Stimulated activated memory B cell treated with anti-CD40 and anti-IgM and Interleukin-4, amounts not matched to agents 10 μg/mL and 1 μg/mL and 100 μg/mL, for 72 hours (primary cell): ENCODE results near the gene SPATA13.
A peak's percentile ranks its signal among the peaks of the same experiment; 100 is the strongest.
"Not testable (repeated sequence)": the region's sequence is repeated elsewhere in the genome, so short reads cannot be mapped to it uniquely, and the experiment has no call there.

Experiments
- ATAC-seq: fragments of 150-1000 bp; cut with Tn5 transposase; 2 replicates; pipeline ENCODE4 v1.10.0; 2021
- H3K27ac Mint-ChIP-seq: one replicate; pipeline ENCODE4 v1.8.0; 2022; ENCODE audit warnings: mild to moderate bottlenecking, mixed read lengths
- H3K27me3 Mint-ChIP-seq: one replicate; pipeline ENCODE4 v1.8.0; 2022; ENCODE audit warnings: mixed read lengths
- H3K36me3 Mint-ChIP-seq: one replicate; pipeline ENCODE4 v1.8.0; 2022; ENCODE audit warnings: mixed read lengths
- H3K4me1 Mint-ChIP-seq: one replicate; pipeline ENCODE4 v1.8.0; 2022; ENCODE audit warnings: mixed read lengths
- H3K4me3 Mint-ChIP-seq: one replicate; pipeline ENCODE4 v1.8.0; 2022; ENCODE audit warnings: mild to moderate bottlenecking, moderate library complexity, mixed read lengths
- H3K9me3 Mint-ChIP-seq: one replicate; pipeline ENCODE4 v1.8.0; 2022; ENCODE audit warnings: mixed read lengths

SPATA13 gene

GRCh38 chr13:24322470-24322869, 161.9 kb downstream of the SPATA13 start:
- not testable (repeated sequence) for H3K4me1 Mint-ChIP-seq, H3K4me3 Mint-ChIP-seq, H3K36me3 Mint-ChIP-seq

DNA sequence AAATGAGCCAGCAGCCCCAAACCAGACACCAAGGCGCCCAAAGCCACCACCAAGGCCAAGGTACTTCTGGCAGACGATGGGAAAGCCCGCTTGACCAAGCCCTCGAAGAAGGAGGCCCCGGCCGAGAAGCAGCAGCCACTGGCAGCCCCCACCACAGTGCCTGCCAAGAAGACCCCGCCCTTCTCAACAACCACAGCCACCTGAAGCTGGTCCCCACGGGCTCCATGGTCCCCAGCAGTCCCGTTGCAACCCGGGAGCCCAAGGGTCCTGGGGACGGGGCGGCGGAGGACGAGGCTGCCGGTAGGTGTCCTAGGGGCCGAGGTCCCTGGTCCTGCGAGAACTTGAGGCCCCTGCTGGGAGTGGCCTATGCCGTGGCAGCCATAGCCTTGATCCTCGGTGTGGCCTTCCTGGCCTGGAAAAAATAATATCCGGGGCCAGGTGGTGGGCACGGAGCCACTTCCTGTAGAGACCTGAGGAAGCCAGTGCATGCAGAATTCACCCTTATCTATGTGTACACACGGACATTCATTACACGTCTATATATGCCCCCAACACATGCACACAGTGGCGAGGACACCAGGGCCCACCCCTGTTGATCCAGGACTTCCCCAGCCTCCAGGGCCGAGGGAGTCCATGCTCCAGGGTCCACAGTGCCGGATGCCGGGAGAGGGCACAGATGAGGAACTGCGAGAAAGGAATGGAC, 162.7 kb downstream of the SPATA13 start:
- ATAC-seq = no peak

More at GRCh38 chr13:24322470-24322869, 161.9 kb downstream of the SPATA13 start:
- not testable (repeated sequence) for H3K9me3 Mint-ChIP-seq, H3K27ac Mint-ChIP-seq
- peaks cover 42% of the 10 kb centered on the region for H3K27me3 Mint-ChIP-seq
- peak; percentile 49 for ATAC-seq

DNA sequence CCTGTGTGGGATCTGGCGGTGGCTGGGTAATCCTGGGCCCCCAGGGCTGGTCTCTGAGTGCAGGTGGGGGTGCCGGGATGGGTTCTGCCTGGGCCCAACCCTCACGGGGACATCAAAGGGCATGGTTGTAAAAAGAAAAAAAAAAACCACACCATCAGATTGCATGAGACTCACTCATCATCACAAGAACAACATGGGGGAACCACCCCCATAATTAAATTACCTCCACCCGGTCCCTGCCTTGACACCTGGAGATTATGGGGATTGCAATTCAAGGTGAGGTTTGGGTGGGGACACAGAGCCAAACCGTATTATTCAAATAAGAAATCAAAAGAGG, 163.2 kb downstream of the SPATA13 start:
- ATAC-seq = no peak
- H3K36me3 Mint-ChIP-seq = no peaks in the 10 kb centered on the region
- H3K4me1 Mint-ChIP-seq = peaks cover 10% of the 10 kb centered on the region
- no peak overlapping the region for H3K4me3 Mint-ChIP-seq
- H3K27me3 Mint-ChIP-seq = peaks cover 46% of the 10 kb centered on the region
- no peak overlapping the region for H3K27ac Mint-ChIP-seq
- no peaks in the 10 kb centered on the region for H3K9me3 Mint-ChIP-seq

More for the DNA sequence above, 162.7 kb downstream of the SPATA13 start:
- H3K27me3 Mint-ChIP-seq = peaks cover 42% of the 10 kb centered on the region
- H3K4me1 Mint-ChIP-seq = peaks cover 10% of the 10 kb centered on the region
- H3K27ac Mint-ChIP-seq = no peak overlapping the region
- no peaks in the 10 kb centered on the region for H3K9me3 Mint-ChIP-seq
- no peak overlapping the region for H3K4me3 Mint-ChIP-seq
- no peaks in the 10 kb centered on the region for H3K36me3 Mint-ChIP-seq

GRCh38 chr13:24327598-24327997, 167.1 kb downstream of the SPATA13 start:
- H3K9me3 Mint-ChIP-seq, H3K4me1 Mint-ChIP-seq, H3K4me3 Mint-ChIP-seq, H3K27ac Mint-ChIP-seq, ATAC-seq, H3K36me3 Mint-ChIP-seq: not testable (repeated sequence)
- peaks cover 38% of the 10 kb centered on the region for H3K27me3 Mint-ChIP-seq

- Mint-ChIP-seq H3K4me1 (peaks cover 10% of the 10 kb centered on the region), H3K36me3 (no peaks in the 10 kb centered on the region), H3K27me3 (peaks cover 38% of the 10 kb centered on the region), H3K4me3 (no peak overlapping the region), H3K9me3 (no peaks in the 10 kb centered on the region), H3K27ac (no peak overlapping the region)
- no peak for ATAC-seq
Measured at GRCh38 chr13:24328145-24328544, 167.6 kb downstream of the SPATA13 start.

- ATAC-seq = peak; percentile 39
- Mint-ChIP-seq H3K4me3 (no peak overlapping the region), H3K4me1 (no peaks in the 10 kb centered on the region), H3K36me3 (no peaks in the 10 kb centered on the region), H3K9me3 (no peaks in the 10 kb centered on the region), H3K27me3 (peaks cover 22% of the 10 kb centered on the region), H3K27ac (no peak overlapping the region)
Measured at GRCh38 chr13:24338721-24339120, 178.2 kb downstream of the SPATA13 start.

DNA sequence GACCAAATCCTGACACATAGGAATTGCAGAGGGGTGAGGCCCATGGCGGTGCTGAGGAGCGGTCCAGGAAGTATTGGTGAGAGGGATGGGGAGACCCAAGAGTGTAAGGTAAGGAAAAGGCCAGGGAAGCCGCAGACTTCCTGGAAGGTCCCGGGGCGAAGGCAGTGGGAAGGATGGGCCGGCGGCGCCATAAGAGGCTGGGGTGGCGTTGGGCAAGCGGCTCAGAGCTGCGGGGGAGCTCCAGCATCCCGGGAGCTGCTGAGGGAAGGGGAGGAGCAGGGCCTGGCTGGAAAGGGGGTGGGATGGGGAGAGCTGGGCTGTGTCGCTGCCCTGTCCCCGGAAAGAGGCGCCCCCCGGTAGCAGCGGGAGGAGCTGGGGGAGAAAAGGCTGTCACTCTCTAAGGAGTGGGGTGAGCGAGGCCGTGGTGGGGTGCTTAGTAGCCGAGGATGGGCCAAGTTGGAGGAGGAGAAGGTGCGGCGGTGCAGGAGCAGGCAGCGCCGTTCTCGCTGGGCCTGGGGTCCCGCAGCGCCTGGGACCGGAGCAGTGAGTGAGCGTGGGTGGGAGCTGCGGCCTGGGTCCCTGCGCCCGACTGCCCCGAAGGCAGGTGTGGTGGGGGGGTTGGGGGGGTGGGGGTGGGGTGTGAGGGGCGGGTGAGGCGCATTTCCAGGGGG, 179.6 kb downstream of the SPATA13 start:
- Mint-ChIP-seq H3K9me3 (no peaks in the 10 kb centered on the region), H3K36me3 (no peaks in the 10 kb centered on the region), H3K4me3 (no peak overlapping the region), H3K27me3 (peaks cover 12% of the 10 kb centered on the region), H3K4me1 (no peaks in the 10 kb centered on the region), H3K27ac (no peak overlapping the region)
- ATAC-seq = no peak

DNA sequence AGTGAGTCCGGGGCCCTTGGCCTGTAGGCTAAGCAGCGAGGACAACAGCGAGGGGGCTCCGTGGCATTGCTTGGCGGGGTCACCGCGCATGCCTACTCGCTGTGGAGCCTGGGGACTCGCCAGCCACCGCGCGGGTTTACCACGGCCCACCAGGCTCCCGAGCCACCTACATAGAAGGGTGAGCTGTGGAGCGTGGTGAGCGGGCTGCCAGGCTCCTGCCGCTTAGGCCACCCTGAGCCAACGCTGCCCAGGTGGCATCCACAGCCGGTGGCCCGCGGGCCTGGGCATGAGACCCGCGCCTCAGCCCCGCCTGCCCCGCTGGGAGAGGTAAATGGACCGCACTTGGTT, 180.1 kb downstream of the SPATA13 start:
- H3K36me3 Mint-ChIP-seq = no peaks in the 10 kb centered on the region

GRCh38 chr13:24341439-24341838, 180.9 kb downstream of the SPATA13 start:
- Mint-ChIP-seq H3K4me3 (no peak overlapping the region), H3K36me3 (no peaks in the 10 kb centered on the region), H3K4me1 (no peaks in the 10 kb centered on the region), H3K27ac (no peak overlapping the region), H3K9me3 (no peaks in the 10 kb centered on the region), H3K27me3 (peaks cover 12% of the 10 kb centered on the region)
- no peak for ATAC-seq

More for the DNA sequence above, 180.1 kb downstream of the SPATA13 start:
- Mint-ChIP-seq H3K27ac (no peak overlapping the region), H3K4me1 (no peaks in the 10 kb centered on the region), H3K27me3 (peaks cover 12% of the 10 kb centered on the region), H3K9me3 (no peaks in the 10 kb centered on the region), H3K4me3 (no peak overlapping the region)
- ATAC-seq = no peak

GRCh38 chr13:24348385-24348784, 187.9 kb downstream of the SPATA13 start:
- no peaks in the 10 kb centered on the region for H3K4me1 Mint-ChIP-seq
- no peak for ATAC-seq
- no peaks in the 10 kb centered on the region for H3K27me3 Mint-ChIP-seq
- H3K9me3 Mint-ChIP-seq = no peaks in the 10 kb centered on the region
- H3K27ac Mint-ChIP-seq = no peak overlapping the region
- no peak overlapping the region for H3K4me3 Mint-ChIP-seq
- H3K36me3 Mint-ChIP-seq = no peaks in the 10 kb centered on the region

GRCh38 chr13:24348797-24349515, 188.4 kb downstream of the SPATA13 start:
- ATAC-seq = peak; percentile 24

GRCh38 chr13:24349778-24350664, 189.5 kb downstream of the SPATA13 start:
- not testable (repeated sequence) for H3K4me3 Mint-ChIP-seq, H3K36me3 Mint-ChIP-seq, H3K4me1 Mint-ChIP-seq, H3K27me3 Mint-ChIP-seq, H3K9me3 Mint-ChIP-seq, H3K27ac Mint-ChIP-seq
- ATAC-seq = peak; percentile 27

More at GRCh38 chr13:24348797-24349515, 188.4 kb downstream of the SPATA13 start:
- Mint-ChIP-seq H3K4me3 (no peak overlapping the region), H3K27ac (no peak overlapping the region), H3K27me3 (no peaks in the 10 kb centered on the region), H3K9me3 (no peaks in the 10 kb centered on the region), H3K36me3 (no peaks in the 10 kb centered on the region), H3K4me1 (no peaks in the 10 kb centered on the region)

DNA sequence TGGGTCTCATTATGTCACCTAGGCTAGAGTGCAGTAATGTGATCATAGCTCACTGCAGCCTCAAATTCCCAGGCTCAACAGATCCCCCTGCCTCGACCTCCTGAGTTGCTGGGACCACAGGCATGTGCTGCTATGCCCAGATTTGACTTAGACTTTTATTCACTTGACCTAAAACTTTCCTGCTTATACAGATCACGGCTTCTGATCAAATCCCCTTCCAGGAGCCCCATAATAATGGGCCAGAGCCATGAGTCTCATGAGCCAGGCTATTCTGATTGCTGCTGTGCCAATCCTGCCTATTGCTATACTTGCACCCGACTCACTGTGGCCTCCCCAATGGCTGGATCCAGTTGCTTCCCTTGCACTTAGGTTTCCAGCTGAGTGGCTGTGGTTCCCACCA, 190.9 kb downstream of the SPATA13 start:
- Mint-ChIP-seq H3K36me3 (no peaks in the 10 kb centered on the region), H3K27ac (no peak overlapping the region), H3K4me1 (no peaks in the 10 kb centered on the region), H3K27me3 (no peaks in the 10 kb centered on the region), H3K9me3 (no peaks in the 10 kb centered on the region), H3K4me3 (no peak overlapping the region)
- ATAC-seq = no peak

GRCh38 chr13:24353736-24354135, 193.2 kb downstream of the SPATA13 start:
- no peak for ATAC-seq
- Mint-ChIP-seq H3K27ac (no peak overlapping the region), H3K36me3 (no peaks in the 10 kb centered on the region), H3K4me1 (no peaks in the 10 kb centered on the region), H3K27me3 (no peaks in the 10 kb centered on the region), H3K9me3 (no peaks in the 10 kb centered on the region), H3K4me3 (no peak overlapping the region)

DNA sequence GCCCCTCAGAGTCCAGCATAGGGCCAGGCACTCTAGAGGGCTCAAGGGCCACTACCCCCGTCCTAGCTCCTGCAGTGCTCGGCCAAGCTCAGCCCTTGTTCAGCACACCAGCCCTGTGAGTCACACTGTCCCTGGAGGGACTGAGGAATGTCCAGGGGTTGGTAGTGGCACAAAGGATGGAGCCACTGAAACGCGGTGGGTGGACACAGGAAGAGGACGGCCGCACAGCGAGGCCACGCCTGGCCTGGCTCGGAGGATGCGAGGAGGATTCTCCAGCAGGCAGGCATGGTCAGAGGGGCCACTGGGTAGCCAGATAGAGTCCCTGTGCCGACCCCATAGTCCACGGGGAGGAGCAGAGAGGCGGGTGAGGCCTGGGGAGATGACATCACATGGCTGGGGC, 194.6 kb downstream of the SPATA13 start:
- H3K4me3 Mint-ChIP-seq = no peak overlapping the region
- H3K27me3 Mint-ChIP-seq = no peaks in the 10 kb centered on the region
- H3K9me3 Mint-ChIP-seq = no peaks in the 10 kb centered on the region
- ATAC-seq = no peak
- H3K36me3 Mint-ChIP-seq = no peaks in the 10 kb centered on the region
- H3K4me1 Mint-ChIP-seq = no peaks in the 10 kb centered on the region
- H3K27ac Mint-ChIP-seq = no peak overlapping the region
